HEK293T (cell line): ENCODE measurements around the gene ACSM5.
"Not testable (repeated sequence)": the region's sequence is repeated elsewhere in the genome, so short reads cannot be mapped to it uniquely, and the experiment has no call there.

Source experiments
- ELF4 ChIP-seq: fragments of 450-650 bp; IDR thresholded peaks from 2 replicates; pipeline ENCODE4 v1.6.1; 2017; ENCODE audit warnings: antibody characterized with exemption
- FOXM1 ChIP-seq: fragments of 450-650 bp; IDR thresholded peaks from 2 replicates; pipeline ENCODE4 v1.6.1; 2017; ENCODE audit warnings: mild to moderate bottlenecking, borderline replicate concordance
- NFRKB ChIP-seq: fragments of 450-650 bp; IDR thresholded peaks from 2 replicates; pipeline ENCODE4 v1.6.1; 2016; ENCODE audit warnings: mild to moderate bottlenecking, moderate library complexity
- PKNOX1 ChIP-seq: fragments of 450-650 bp; IDR thresholded peaks from 2 replicates; pipeline ENCODE4 v1.6.1; 2016
- SUZ12 ChIP-seq: fragments of 450-650 bp; IDR thresholded peaks from 2 replicates; pipeline ENCODE4 v1.6.1; 2016; ENCODE audit warnings: mild to moderate bottlenecking
- TARDBP ChIP-seq: fragments of 450-650 bp; IDR thresholded peaks from 2 replicates; pipeline ENCODE4 v1.6.1; 2016
- ZNF384 ChIP-seq: fragments of 450-650 bp; IDR thresholded peaks from 2 replicates; pipeline ENCODE4 v1.6.1; 2016

GRCh38 chr16:20459227-20459626 lies 49.9 kb downstream of the ACSM5 start:
- TF ChIP-seq PKNOX1, ZNF384, NFRKB, FOXM1, ELF4, SUZ12, TARDBP: not testable (repeated sequence)
